ENCODE data around the gene DCC. TPM values are rescaled to one million over a fixed set of nuclear protein-coding genes. Genes with fewer than 3 reads are reported as not detected.

The DCC gene
- total RNA-seq, 1 experiment from 2014 or later: not detected

GRCh38 chr18:53553030-53553429 lies 1213.0 kb downstream of the DCC start:
- no peak overlapping the region for H2AFZ ChIP-seq (ENCODE audit: low read depth, low read length, poor library complexity, severe bottlenecking)
- H3K4me3 ChIP-seq (replicated peaks in 1 of 2; ENCODE audit: low read depth in 1 of 2, low read length in 2 of 2): no peak overlapping the region
- intact Hi-C loops (cut with micrococcal nuclease): no loop called here
- H3K27me3 ChIP-seq (ENCODE audit: insufficient read depth, low read length): no peaks in the 10 kb centered on the region
- no TSS peak for BruUV-seq (replicated peaks)
- H3K9me2 ChIP-seq (ENCODE audit: insufficient read depth): no peaks in the 10 kb centered on the region
- no peak overlapping the region for H3K9ac ChIP-seq (ENCODE audit: low read length)
- POLR2A ChIA-PET: no interaction called here
- H3K4me2 ChIP-seq (ENCODE audit: low read length): no peak overlapping the region
- ATAC-seq (no peak), DNase-seq (ENCODE audit: low read depth, low spot score) (no peak)
- H3K27ac ChIP-seq (ENCODE audit: low read depth, low read length): no peak overlapping the region
- no peaks in the 10 kb centered on the region for H3K4me1 ChIP-seq (ENCODE audit: control insufficient read depth in 1 of 2, insufficient read depth in 2 of 2, low read length in 2 of 2)
- CTCF ChIA-PET: no interaction called here
- H4K20me1 ChIP-seq (ENCODE audit: insufficient read depth): no peaks in the 10 kb centered on the region
- no peaks in the 10 kb centered on the region for H3K79me2 ChIP-seq (ENCODE audit: insufficient read depth, low read length)
- no peaks in the 10 kb centered on the region for H3K36me3 ChIP-seq (ENCODE audit: control insufficient read depth in 1 of 2, insufficient read depth in 2 of 2, low read length in 2 of 2)
- RAD21 ChIA-PET (ENCODE audit: low non-redundant PET in 1 of 2, low total read pairs in 2 of 2, uncharacterized antibody in 2 of 2, unreplicated experiment in 2 of 2): no interaction called here
- peaks cover 0 to 6% of the 10 kb centered on the region in 2 experiments; a peak in 2 of 4 replicates for H3K9me3 ChIP-seq (ENCODE audit: control insufficient read depth in 1 of 2, insufficient read depth in 1 of 2, low read depth in 1 of 2, low read length in 2 of 2)
- TF ChIP-seq ZFX (IDR thresholded peaks at IDR 0.05) (no peak), TCF7L2 (IDR thresholded peaks at IDR 0.05; ENCODE audit: borderline replicate concordance, extremely low read depth, insufficient read depth, insufficient read length) (no peak), SRF (IDR thresholded peaks at IDR 0.05; ENCODE audit: low read depth) (no peak), SIN3A (IDR thresholded peaks at IDR 0.05; ENCODE audit: low read depth) (no peak), CBX3 (IDR thresholded peaks at IDR 0.05; ENCODE audit: low read depth) (no peak)
- TF ChIP-seq, protein P1, sequence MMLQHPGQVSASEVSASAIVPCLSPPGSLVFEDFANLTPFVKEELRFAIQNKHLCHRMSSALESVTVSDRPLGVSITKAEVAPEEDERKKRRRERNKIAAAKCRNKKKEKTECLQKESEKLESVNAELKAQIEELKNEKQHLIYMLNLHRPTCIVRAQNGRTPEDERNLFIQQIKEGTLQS (IDR thresholded peaks at IDR 0.05): no peak

DNA sequence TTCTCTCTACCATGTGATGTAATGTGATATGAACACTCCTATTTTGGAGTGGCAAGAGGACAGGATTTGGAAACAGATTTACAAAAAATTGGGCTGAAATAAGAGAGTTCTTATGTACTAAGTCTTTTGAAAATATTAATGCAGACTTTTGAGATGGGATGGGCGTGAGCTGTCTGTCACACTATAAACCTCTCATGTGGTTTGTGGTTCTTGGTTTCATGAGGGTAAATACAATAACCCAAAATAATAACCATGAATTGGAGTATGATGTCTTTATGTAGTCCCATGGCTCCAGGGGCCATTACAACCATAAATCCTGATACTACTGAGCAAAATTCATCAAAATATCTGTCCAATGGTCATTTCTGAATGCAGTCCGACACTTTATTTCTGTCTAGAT lies 1216.5 kb downstream of the DCC start:
- no peaks in the 10 kb centered on the region for H4K20me1 ChIP-seq (ENCODE audit: insufficient read depth)
- no peaks in the 10 kb centered on the region for H3K4me1 ChIP-seq (ENCODE audit: control insufficient read depth in 1 of 2, insufficient read depth in 2 of 2, low read length in 2 of 2)
- ATAC-seq (no peak), DNase-seq (ENCODE audit: low read depth, low spot score) (no peak)
- H3K79me2 ChIP-seq (ENCODE audit: insufficient read depth, low read length): no peaks in the 10 kb centered on the region
- CTCF ChIA-PET: no interaction called here
- no TSS peak for BruUV-seq (replicated peaks)
- H3K9me2 ChIP-seq (ENCODE audit: insufficient read depth): no peaks in the 10 kb centered on the region
- H2AFZ ChIP-seq (ENCODE audit: low read depth, low read length, poor library complexity, severe bottlenecking): no peak overlapping the region
- peaks cover 3 to 6% of the 10 kb centered on the region in 2 experiments; a peak in 1 of 4 replicates for H3K9me3 ChIP-seq (ENCODE audit: control insufficient read depth in 1 of 2, insufficient read depth in 1 of 2, low read depth in 1 of 2, low read length in 2 of 2)
- no peaks in the 10 kb centered on the region for H3K36me3 ChIP-seq (ENCODE audit: control insufficient read depth in 1 of 2, insufficient read depth in 2 of 2, low read length in 2 of 2)
- intact Hi-C loops (cut with micrococcal nuclease): no loop called here
- no peaks in the 10 kb centered on the region for H3K27me3 ChIP-seq (ENCODE audit: insufficient read depth, low read length)
- POLR2A ChIA-PET: no interaction called here
- RAD21 ChIA-PET (ENCODE audit: low non-redundant PET in 1 of 2, low total read pairs in 2 of 2, uncharacterized antibody in 2 of 2, unreplicated experiment in 2 of 2): no interaction called here
- no peak overlapping the region for H3K9ac ChIP-seq (ENCODE audit: low read length)
- no peak overlapping the region for H3K4me2 ChIP-seq (ENCODE audit: low read length)
- no peak overlapping the region for H3K4me3 ChIP-seq (replicated peaks in 1 of 2; ENCODE audit: low read depth in 1 of 2, low read length in 2 of 2)
- no peak overlapping the region for H3K27ac ChIP-seq (ENCODE audit: low read depth, low read length)
- TF ChIP-seq CEBPB (IDR thresholded peaks at IDR 0.05; ENCODE audit: low read depth) (no peak), RAD21 (IDR thresholded peaks at IDR 0.05; ENCODE audit: low read depth) (no peak), EZH2 (IDR thresholded peaks at IDR 0.05) (no peak), YY1 (IDR thresholded peaks at IDR 0.05; ENCODE audit: extremely low read depth, insufficient replicate concordance, low read depth, low read length) (no peak), SP1 (IDR thresholded peaks at IDR 0.05; ENCODE audit: low read depth) (no peak), TCF7L2 (IDR thresholded peaks at IDR 0.05; ENCODE audit: borderline replicate concordance, extremely low read depth, insufficient read depth, insufficient read length) (no peak), CBX3 (IDR thresholded peaks at IDR 0.05; ENCODE audit: low read depth) (no peak), SIN3A (IDR thresholded peaks at IDR 0.05; ENCODE audit: low read depth) (no peak), ZBTB33 (IDR thresholded peaks at IDR 0.05; ENCODE audit: extremely low read depth, insufficient replicate concordance, low read length) (no peak), POLR2AphosphoS5 (IDR thresholded peaks at IDR 0.05; ENCODE audit: low read depth, low read length) (no peak), EGR1 (IDR thresholded peaks at IDR 0.05; ENCODE audit: low read depth) (no peak), POLR2A (IDR thresholded peaks at IDR 0.05; ENCODE audit: borderline replicate concordance, extremely low read depth, insufficient read depth, insufficient read length) (no peak), FOSL1 (IDR thresholded peaks at IDR 0.05; ENCODE audit: low read depth) (no peak), JUND (IDR thresholded peaks at IDR 0.05) (no peak), ZNF274 (IDR thresholded peaks at IDR 0.05; ENCODE audit: low read depth, low read length) (no peak)

Measured in HCT116 (cell line).